ENCODE measurements around the gene PAFAH2. TPM values are rescaled to one million over a fixed set of nuclear protein-coding genes. Genes with fewer than 3 reads are reported as not detected.

Gene PAFAH2
- total and polyA plus RNA-seq, 2 of the 8 experiments (the other 6 are each of a cell fraction or from before 2014, with no cell fraction given), result 7.7 to 9.3 TPM

DNA sequence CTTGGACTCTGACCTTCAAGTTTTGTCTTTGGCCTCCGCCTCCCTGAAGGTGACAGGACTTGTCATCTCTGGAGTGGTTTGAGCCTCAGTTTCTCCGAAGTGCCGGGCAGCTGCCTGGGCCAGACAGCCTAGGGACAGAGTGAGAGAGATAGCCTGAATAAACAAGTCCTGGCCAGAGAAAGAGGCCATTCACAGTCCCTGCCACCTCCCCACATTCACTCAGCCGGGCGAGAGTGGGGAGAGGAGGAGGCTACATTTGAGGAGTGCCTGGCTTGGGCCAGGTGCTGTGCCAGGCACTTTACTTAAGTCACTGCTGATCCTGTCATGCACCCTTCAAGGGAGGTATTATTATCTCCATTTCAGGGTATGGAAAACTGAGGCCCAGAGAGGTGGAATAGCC, 27.2 kb upstream of the PAFAH2 start (continued):
- TF ChIP-seq SP2 (IDR thresholded peaks at IDR 0.05; ENCODE audit: low read length), result no peak
- TF ChIP-seq, protein P1, sequence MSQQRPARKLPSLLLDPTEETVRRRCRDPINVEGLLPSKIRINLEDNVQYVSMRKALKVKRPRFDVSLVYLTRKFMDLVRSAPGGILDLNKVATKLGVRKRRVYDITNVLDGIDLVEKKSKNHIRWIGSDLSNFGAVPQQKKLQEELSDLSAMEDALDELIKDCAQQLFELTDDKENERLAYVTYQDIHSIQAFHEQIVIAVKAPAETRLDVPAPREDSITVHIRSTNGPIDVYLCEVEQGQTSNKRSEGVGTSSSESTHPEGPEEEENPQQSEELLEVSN (IDR thresholded peaks at IDR 0.05), result no peak

Data from H1 (cell line).